Epithelial cell of proximal tubule (primary cell): Measurements from ENCODE around the gene CDHR2. TPM values are rescaled to one million over a fixed set of nuclear protein-coding genes. Genes with fewer than 3 reads are reported as not detected.

ENCODE experiments used
- DNase-seq: peaks from one replicate; pipeline ENCODE4 v3.0.0-alpha.2; 2011; ENCODE audit warnings: low read depth
- H3K4me3 ChIP-seq: 2 replicates; pipeline ENCODE4 v1.5.1; 2011; ENCODE audit warnings: low read depth, mild to moderate bottlenecking, low read length
- CTCF ChIP-seq: conservative IDR thresholded peaks from 2 replicates; pipeline ENCODE4 v1.5.1; 2012; ENCODE audit warnings: low read depth, mild to moderate bottlenecking, low read length
- total RNA-seq: library from RNA; depleted of rRNA; stranded (reverse); fragments of >200 nt; gene quantifications from 2 replicates; pipeline ENCODE4 v1.2.3, GENCODE V29; 2015

CDHR2 gene
- total RNA-seq, 1 donor from 2014 or later = not detected

GRCh38 chr5:176559683-176560082 is 10.5 kb downstream of the CDHR2 start:
- H3K4me3 ChIP-seq = no peak overlapping the region
- DNase-seq = no peak
- TF ChIP-seq CTCF = peak; percentile 17

- no peak for DNase-seq
- TF ChIP-seq CTCF = no peak
- H3K4me3 ChIP-seq = no peak overlapping the region
Observed at GRCh38 chr5:176560364-176560763, 11.2 kb downstream of the CDHR2 start.

- no peak for DNase-seq
- no peak overlapping the region for H3K4me3 ChIP-seq
- TF ChIP-seq CTCF = no peak
Observed at GRCh38 chr5:176561259-176561658, 12.1 kb downstream of the CDHR2 start.

- DNase-seq = no peak
- no peak overlapping the region for H3K4me3 ChIP-seq
- no peak for TF ChIP-seq CTCF
Observed at GRCh38 chr5:176562189-176562588, 13.0 kb downstream of the CDHR2 start.

GRCh38 chr5:176564002-176564401 is 14.9 kb downstream of the CDHR2 start:
- no peak for DNase-seq
- no peak for TF ChIP-seq CTCF

GRCh38 chr5:176565760-176566288 is 16.7 kb downstream of the CDHR2 start:
- H3K4me3 ChIP-seq = no peak overlapping the region
- TF ChIP-seq CTCF = no peak
- DNase-seq = no peak

More at GRCh38 chr5:176564002-176564401, 14.9 kb downstream of the CDHR2 start:
- H3K4me3 ChIP-seq = no peak overlapping the region

- no peak for TF ChIP-seq CTCF
- DNase-seq = no peak
Observed at GRCh38 chr5:176568657-176569056, 19.5 kb downstream of the CDHR2 start.

More at GRCh38 chr5:176568657-176569056, 19.5 kb downstream of the CDHR2 start:
- H3K4me3 ChIP-seq = no peak overlapping the region
